IPS-20b (cell line): ENCODE results near the gene SPIB.
"Not testable (repeated sequence)": the region's sequence is repeated elsewhere in the genome, so short reads cannot be mapped to it uniquely, and the experiment has no call there.

Source experiments
- H3K27ac ChIP-seq: one replicate; pipeline ENCODE4 v1.5.1; 2013; ENCODE audit warnings: low read length
- H3K27me3 ChIP-seq: 2 replicates; pipeline ENCODE4 v1.6.1; 2013; ENCODE audit warnings: mild to moderate bottlenecking, low read length, inconsistent platforms; ENCODE audit not compliant: insufficient read depth
- H3K36me3 ChIP-seq: 2 replicates; pipeline ENCODE4 v1.6.1; 2013; ENCODE audit warnings: low read depth, mild to moderate bottlenecking, inconsistent platforms, low read length, moderate library complexity; ENCODE audit not compliant: insufficient read depth
- H3K4me1 ChIP-seq: 2 replicates; pipeline ENCODE4 v1.6.1; 2013; ENCODE audit warnings: mild to moderate bottlenecking, control low read depth, inconsistent platforms, low read length, moderate library complexity; ENCODE audit not compliant: insufficient read depth
- H3K4me3 ChIP-seq: 2 replicates; pipeline ENCODE4 v1.5.1; 2013; ENCODE audit warnings: mild to moderate bottlenecking, low read length, inconsistent platforms
- H3K9ac ChIP-seq: 2 replicates; pipeline ENCODE4 v1.6.1; 2013; ENCODE audit warnings: low read depth, mild to moderate bottlenecking, inconsistent platforms, low read length, moderate library complexity
- H3K9me3 ChIP-seq: 2 replicates; pipeline ENCODE4 v1.6.1; 2013; ENCODE audit warnings: mild to moderate bottlenecking, low read depth, low read length, inconsistent platforms; ENCODE audit not compliant: insufficient read depth

SPIB gene

DNA sequence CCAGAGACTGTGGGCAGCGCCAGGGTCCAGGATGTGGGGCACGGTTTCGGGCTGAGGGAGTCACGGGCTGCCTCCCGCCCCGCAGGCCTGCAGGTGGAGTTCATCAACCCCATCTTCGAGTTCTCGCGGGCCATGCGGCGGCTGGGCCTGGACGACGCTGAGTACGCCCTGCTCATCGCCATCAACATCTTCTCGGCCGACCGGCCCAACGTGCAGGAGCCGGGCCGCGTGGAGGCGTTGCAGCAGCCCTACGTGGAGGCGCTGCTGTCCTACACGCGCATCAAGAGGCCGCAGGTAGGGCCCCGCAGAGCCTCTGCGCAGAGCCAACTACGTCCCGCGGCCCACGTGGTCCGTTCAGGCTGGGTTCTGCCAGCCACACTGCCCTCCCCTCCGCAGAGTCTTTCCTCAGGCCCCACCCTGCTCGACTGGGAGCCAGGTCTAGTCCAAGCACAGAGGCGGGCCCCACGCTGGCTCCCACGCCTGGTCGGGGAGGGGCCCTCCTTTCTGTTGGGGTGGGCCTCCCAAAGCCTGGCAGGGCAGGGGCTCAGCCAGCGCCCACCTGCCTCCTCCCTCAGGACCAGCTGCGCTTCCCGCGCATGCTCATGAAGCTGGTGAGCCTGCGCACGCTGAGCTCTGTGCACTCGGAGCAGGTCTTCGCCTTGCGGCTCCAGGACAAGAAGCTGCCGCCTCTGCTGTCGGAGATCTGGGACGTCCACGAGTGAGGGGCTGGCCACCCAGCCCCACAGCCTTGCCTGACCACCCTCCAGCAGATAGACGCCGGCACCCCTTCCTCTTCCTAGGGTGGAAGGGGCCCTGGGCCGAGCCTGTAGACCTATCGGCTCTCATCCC, 36.6 kb upstream of the SPIB start:
- no peak overlapping the region for H3K27ac ChIP-seq
- H3K9me3 ChIP-seq: no peaks in the 10 kb centered on the region
- H3K4me3 ChIP-seq: no peak overlapping the region
- no peak overlapping the region for H3K9ac ChIP-seq
- H3K4me1 ChIP-seq: no peaks in the 10 kb centered on the region; the same call in 1 of the 2 replicates
- H3K36me3 ChIP-seq: peaks cover 57% of the 10 kb centered on the region
- H3K27me3 ChIP-seq: no peaks in the 10 kb centered on the region; the same call in 1 of the 2 replicates

- Histone ChIP-seq H3K9me3 (no peaks in the 10 kb centered on the region), H3K27ac (no peak overlapping the region), H3K4me3 (peak overlapping the region; percentile 72), H3K4me1 (no peaks in the 10 kb centered on the region; the same call in 1 of the 2 replicates), H3K36me3 (peaks cover 58% of the 10 kb centered on the region), H3K9ac (peak overlapping the region; percentile 75; the same call in 1 of the 2 replicates), H3K27me3 (no peaks in the 10 kb centered on the region; the same call in 1 of the 2 replicates)
Observed at GRCh38 chr19:50383001-50383851, 35.5 kb upstream of the SPIB start.

GRCh38 chr19:50383852-50384684, 34.7 kb upstream of the SPIB start, which contains the start of gene POLD1:
Gene POLD1 (plus strand): TSS chr19:50384347. CDS start chr19:50398852, 14,505 bp downstream.
- peaks cover 58% of the 10 kb centered on the region for H3K36me3 ChIP-seq
- H3K4me1 ChIP-seq: no peaks in the 10 kb centered on the region; the same call in 1 of the 2 replicates
- H3K27ac ChIP-seq: peak within 1 kb of the TSS; percentile 32

GRCh38 chr19:50384685-50385535, 33.8 kb upstream of the SPIB start:
- H3K9me3 ChIP-seq: no peaks in the 10 kb centered on the region

More at GRCh38 chr19:50383852-50384684, 34.7 kb upstream of the SPIB start, which contains the start of gene POLD1:
- peak within 1 kb of the TSS; percentile 98 for H3K4me3 ChIP-seq
- peak within 1 kb of the TSS; percentile 94 for H3K9ac ChIP-seq
- no peaks in the 10 kb centered on the region; the same call in 1 of the 2 replicates for H3K27me3 ChIP-seq
- no peaks in the 10 kb centered on the region for H3K9me3 ChIP-seq

DNA sequence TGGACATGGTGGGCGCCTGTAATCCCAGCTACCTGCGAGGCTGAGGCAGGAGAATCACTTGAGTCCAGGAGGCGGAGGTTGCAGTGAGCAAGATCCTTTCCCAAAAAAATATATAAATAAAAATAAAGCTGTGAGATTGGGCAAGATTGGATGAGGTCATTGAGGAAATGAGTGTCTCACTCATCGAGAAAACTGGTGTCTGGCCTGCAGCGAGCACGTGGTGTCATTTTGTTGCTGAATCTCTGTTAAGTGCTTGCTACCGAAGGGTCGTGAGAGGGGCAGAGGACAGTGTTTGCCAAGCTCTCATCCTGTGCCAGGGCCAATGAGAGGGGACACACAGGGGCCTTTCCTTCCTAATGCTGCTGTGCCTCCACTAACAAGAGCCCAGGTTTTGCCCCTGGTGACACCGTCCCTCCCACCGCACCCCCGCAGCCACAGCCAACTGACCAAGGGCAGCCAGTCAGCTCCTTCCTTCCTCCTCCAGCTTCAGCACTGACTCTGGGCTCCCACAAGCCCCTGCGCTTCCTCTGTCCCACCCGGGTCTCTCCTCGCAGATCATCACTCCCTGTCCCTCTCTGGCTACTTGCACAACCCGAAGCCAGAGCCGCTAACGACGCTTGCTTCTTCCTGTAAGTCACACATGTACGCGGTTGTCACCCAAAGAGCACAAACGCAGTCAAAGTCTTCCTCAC, 31.4 kb upstream of the SPIB start:
- H3K9ac ChIP-seq: no peak overlapping the region
- H3K27me3 ChIP-seq: no peaks in the 10 kb centered on the region; the same call in 1 of the 2 replicates
- no peak overlapping the region for H3K27ac ChIP-seq
- no peaks in the 10 kb centered on the region; the same call in 1 of the 2 replicates for H3K4me1 ChIP-seq
- no peak overlapping the region for H3K4me3 ChIP-seq
- peaks cover 6% of the 10 kb centered on the region for H3K9me3 ChIP-seq
- peaks cover 43% of the 10 kb centered on the region for H3K36me3 ChIP-seq

More at GRCh38 chr19:50384685-50385535, 33.8 kb upstream of the SPIB start:
- Histone ChIP-seq H3K4me1 (no peaks in the 10 kb centered on the region; the same call in 1 of the 2 replicates), H3K9ac (peak overlapping the region; percentile 94), H3K27ac (peak overlapping the region; percentile 32), H3K4me3 (peak overlapping the region; percentile 98), H3K27me3 (no peaks in the 10 kb centered on the region; the same call in 1 of the 2 replicates), H3K36me3 (peaks cover 53% of the 10 kb centered on the region)

GRCh38 chr19:50387868-50388245, 30.9 kb upstream of the SPIB start:
- no peaks in the 10 kb centered on the region; the same call in 1 of the 2 replicates for H3K27me3 ChIP-seq
- H3K4me3 ChIP-seq: no peak overlapping the region
- H3K27ac ChIP-seq: no peak overlapping the region
- no peaks in the 10 kb centered on the region; the same call in 1 of the 2 replicates for H3K4me1 ChIP-seq
- peaks cover 48% of the 10 kb centered on the region for H3K36me3 ChIP-seq
- H3K9me3 ChIP-seq: peaks cover 7% of the 10 kb centered on the region
- H3K9ac ChIP-seq: no peak overlapping the region

GRCh38 chr19:50390295-50390694, 28.4 kb upstream of the SPIB start:
- not testable (repeated sequence) for H3K9ac ChIP-seq, H3K27ac ChIP-seq, H3K27me3 ChIP-seq, H3K9me3 ChIP-seq, H3K4me1 ChIP-seq, H3K4me3 ChIP-seq
- H3K36me3 ChIP-seq: peaks cover 60% of the 10 kb centered on the region

DNA sequence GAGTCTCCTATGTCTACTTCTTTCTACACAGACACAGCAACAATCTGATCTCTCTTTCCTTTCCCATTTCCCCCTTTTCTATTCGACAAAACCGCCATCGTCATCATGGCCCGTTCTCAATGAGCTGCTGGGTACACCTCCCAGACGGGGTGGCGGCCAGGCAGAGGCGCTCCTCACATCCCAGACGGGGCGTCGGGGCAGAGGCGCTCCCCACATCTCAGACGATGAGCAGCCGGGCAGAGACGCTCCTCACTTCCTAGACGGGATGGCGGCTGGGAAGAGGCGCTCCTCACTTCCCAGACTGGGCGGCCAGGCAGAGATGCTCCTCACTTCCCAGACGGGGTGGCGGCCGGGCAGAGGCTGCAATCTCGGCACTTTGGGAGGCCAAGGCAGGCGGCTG, 27.8 kb upstream of the SPIB start:
- H3K9me3 ChIP-seq: not testable (repeated sequence)

GRCh38 chr19:50392759-50393158, 26.0 kb upstream of the SPIB start:
- peaks cover 7% of the 10 kb centered on the region for H3K9me3 ChIP-seq
- H3K4me1 ChIP-seq: no peaks in the 10 kb centered on the region
- no peak overlapping the region for H3K9ac ChIP-seq
- H3K4me3 ChIP-seq: no peak overlapping the region
- no peaks in the 10 kb centered on the region for H3K27me3 ChIP-seq
- no peak overlapping the region for H3K27ac ChIP-seq
- peaks cover 41% of the 10 kb centered on the region for H3K36me3 ChIP-seq

More for the DNA sequence above, 27.8 kb upstream of the SPIB start:
- H3K4me3 ChIP-seq, H3K27ac ChIP-seq, H3K27me3 ChIP-seq, H3K4me1 ChIP-seq, H3K9ac ChIP-seq: not testable (repeated sequence)
- peaks cover 57% of the 10 kb centered on the region for H3K36me3 ChIP-seq

- peaks cover 32% of the 10 kb centered on the region for H3K36me3 ChIP-seq
- H3K4me1 ChIP-seq: no peaks in the 10 kb centered on the region
- peaks cover 7% of the 10 kb centered on the region for H3K9me3 ChIP-seq
- no peak overlapping the region for H3K9ac ChIP-seq
- no peaks in the 10 kb centered on the region for H3K27me3 ChIP-seq
- no peak overlapping the region for H3K27ac ChIP-seq
- H3K4me3 ChIP-seq: no peak overlapping the region
Observed at GRCh38 chr19:50393589-50393988, 25.1 kb upstream of the SPIB start.
